Measurements from ENCODE around the gene CPNE4. TPM values are rescaled to one million over a fixed set of nuclear protein-coding genes. Genes with fewer than 3 reads are reported as not detected.

The CPNE4 gene
- total and polyA plus RNA-seq, 9 of the 15 experiments (the other 6 are each of a cell fraction or from before 2014, with no cell fraction given) = not detected

- Histone ChIP-seq H3K79me2 (ENCODE audit: control insufficient read depth, insufficient read depth, low read length) (no peaks in the 10 kb centered on the region), H3K27ac (ENCODE audit: extremely low read depth, low read depth, low read length) (no peak overlapping the region), H2AFZ (ENCODE audit: low read depth, low read length) (no peak overlapping the region), H3K9ac (ENCODE audit: insufficient read depth in 1 of 2, low read depth in 2 of 2, low read length in 2 of 2) (no peak overlapping the region), H3K4me3 (no peak overlapping the region), H3K4me2 (ENCODE audit: insufficient read depth, low read length) (no peak overlapping the region), H3K36me3 (ENCODE audit: control insufficient read depth, insufficient read depth, low read length) (no peaks in the 10 kb centered on the region), H3K9me3 (replicated peaks; ENCODE audit: control insufficient read depth, insufficient read depth, low read depth, low read length) (no peaks in the 10 kb centered on the region), H3K27me3 (ENCODE audit: control insufficient read depth in 2 of 2, insufficient read depth in 2 of 2, low read length in 2 of 2) (no peaks in the 10 kb centered on the region), H3K9me1 (ENCODE audit: control insufficient read depth, insufficient read depth, low read length) (no peaks in the 10 kb centered on the region), H3K4me1 (replicated peaks in 1 of 2; ENCODE audit: control insufficient read depth in 2 of 2, insufficient read depth in 2 of 2, low read length in 2 of 2) (no peaks in the 10 kb centered on the region), H4K20me1 (replicated peaks; ENCODE audit: control insufficient read depth, insufficient read depth, low read length) (no peaks in the 10 kb centered on the region)
- CTCF ChIA-PET (ENCODE audit: low intra/inter-chr PET ratio) = no interaction called here
- no TSS peak for BruUV-seq (replicated peaks)
- TF ChIP-seq CHD4 (IDR thresholded peaks at IDR 0.05; ENCODE audit: insufficient read depth, insufficient replicate concordance, low read depth, low read length, poor library complexity, severe bottlenecking) (no peak), TARDBP (IDR thresholded peaks at IDR 0.05) (no peak), E2F5 (CRISPR knock-in tag; IDR thresholded peaks at IDR 0.05) (no peak), FUS (optimal IDR thresholded peaks at IDR 0.05; ENCODE audit: low read depth, low read length) (no peak)
- TF ChIP-seq, protein P1, sequence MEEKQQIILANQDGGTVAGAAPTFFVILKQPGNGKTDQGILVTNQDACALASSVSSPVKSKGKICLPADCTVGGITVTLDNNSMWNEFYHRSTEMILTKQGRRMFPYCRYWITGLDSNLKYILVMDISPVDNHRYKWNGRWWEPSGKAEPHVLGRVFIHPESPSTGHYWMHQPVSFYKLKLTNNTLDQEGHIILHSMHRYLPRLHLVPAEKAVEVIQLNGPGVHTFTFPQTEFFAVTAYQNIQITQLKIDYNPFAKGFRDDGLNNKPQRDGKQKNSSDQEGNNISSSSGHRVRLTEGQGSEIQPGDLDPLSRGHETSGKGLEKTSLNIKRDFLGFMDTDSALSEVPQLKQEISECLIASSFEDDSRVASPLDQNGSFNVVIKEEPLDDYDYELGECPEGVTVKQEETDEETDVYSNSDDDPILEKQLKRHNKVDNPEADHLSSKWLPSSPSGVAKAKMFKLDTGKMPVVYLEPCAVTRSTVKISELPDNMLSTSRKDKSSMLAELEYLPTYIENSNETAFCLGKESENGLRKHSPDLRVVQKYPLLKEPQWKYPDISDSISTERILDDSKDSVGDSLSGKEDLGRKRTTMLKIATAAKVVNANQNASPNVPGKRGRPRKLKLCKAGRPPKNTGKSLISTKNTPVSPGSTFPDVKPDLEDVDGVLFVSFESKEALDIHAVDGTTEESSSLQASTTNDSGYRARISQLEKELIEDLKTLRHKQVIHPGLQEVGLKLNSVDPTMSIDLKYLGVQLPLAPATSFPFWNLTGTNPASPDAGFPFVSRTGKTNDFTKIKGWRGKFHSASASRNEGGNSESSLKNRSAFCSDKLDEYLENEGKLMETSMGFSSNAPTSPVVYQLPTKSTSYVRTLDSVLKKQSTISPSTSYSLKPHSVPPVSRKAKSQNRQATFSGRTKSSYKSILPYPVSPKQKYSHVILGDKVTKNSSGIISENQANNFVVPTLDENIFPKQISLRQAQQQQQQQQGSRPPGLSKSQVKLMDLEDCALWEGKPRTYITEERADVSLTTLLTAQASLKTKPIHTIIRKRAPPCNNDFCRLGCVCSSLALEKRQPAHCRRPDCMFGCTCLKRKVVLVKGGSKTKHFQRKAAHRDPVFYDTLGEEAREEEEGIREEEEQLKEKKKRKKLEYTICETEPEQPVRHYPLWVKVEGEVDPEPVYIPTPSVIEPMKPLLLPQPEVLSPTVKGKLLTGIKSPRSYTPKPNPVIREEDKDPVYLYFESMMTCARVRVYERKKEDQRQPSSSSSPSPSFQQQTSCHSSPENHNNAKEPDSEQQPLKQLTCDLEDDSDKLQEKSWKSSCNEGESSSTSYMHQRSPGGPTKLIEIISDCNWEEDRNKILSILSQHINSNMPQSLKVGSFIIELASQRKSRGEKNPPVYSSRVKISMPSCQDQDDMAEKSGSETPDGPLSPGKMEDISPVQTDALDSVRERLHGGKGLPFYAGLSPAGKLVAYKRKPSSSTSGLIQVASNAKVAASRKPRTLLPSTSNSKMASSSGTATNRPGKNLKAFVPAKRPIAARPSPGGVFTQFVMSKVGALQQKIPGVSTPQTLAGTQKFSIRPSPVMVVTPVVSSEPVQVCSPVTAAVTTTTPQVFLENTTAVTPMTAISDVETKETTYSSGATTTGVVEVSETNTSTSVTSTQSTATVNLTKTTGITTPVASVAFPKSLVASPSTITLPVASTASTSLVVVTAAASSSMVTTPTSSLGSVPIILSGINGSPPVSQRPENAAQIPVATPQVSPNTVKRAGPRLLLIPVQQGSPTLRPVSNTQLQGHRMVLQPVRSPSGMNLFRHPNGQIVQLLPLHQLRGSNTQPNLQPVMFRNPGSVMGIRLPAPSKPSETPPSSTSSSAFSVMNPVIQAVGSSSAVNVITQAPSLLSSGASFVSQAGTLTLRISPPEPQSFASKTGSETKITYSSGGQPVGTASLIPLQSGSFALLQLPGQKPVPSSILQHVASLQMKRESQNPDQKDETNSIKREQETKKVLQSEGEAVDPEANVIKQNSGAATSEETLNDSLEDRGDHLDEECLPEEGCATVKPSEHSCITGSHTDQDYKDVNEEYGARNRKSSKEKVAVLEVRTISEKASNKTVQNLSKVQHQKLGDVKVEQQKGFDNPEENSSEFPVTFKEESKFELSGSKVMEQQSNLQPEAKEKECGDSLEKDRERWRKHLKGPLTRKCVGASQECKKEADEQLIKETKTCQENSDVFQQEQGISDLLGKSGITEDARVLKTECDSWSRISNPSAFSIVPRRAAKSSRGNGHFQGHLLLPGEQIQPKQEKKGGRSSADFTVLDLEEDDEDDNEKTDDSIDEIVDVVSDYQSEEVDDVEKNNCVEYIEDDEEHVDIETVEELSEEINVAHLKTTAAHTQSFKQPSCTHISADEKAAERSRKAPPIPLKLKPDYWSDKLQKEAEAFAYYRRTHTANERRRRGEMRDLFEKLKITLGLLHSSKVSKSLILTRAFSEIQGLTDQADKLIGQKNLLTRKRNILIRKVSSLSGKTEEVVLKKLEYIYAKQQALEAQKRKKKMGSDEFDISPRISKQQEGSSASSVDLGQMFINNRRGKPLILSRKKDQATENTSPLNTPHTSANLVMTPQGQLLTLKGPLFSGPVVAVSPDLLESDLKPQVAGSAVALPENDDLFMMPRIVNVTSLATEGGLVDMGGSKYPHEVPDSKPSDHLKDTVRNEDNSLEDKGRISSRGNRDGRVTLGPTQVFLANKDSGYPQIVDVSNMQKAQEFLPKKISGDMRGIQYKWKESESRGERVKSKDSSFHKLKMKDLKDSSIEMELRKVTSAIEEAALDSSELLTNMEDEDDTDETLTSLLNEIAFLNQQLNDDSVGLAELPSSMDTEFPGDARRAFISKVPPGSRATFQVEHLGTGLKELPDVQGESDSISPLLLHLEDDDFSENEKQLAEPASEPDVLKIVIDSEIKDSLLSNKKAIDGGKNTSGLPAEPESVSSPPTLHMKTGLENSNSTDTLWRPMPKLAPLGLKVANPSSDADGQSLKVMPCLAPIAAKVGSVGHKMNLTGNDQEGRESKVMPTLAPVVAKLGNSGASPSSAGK (IDR thresholded peaks at IDR 0.05) = no peak
- in situ Hi-C loops (cut with MboI) = no loop called here
- intact Hi-C loops (cut with micrococcal nuclease) = no loop called here
- FAIRE-seq (no peak), DNase-seq (ENCODE audit: extremely low read depth in 1 of 4, low spot score in 3 of 4) (no peak), ATAC-seq (no peak)
- POLR2A ChIA-PET = no interaction called here
Measured at GRCh38 chr3:132042681-132043080, 7.9 kb upstream of the CPNE4 start.

Data from K562 (cell line).